HepG2 (cell line): ENCODE results near the gene NT5C3B. TPM values are rescaled to one million over a fixed set of nuclear protein-coding genes. Genes with fewer than 3 reads are reported as not detected.
A peak's percentile ranks its signal among the peaks of the same experiment; 100 is the strongest.

Source experiments
- AKNA ChIP-seq: sonication (generic); formaldehyde crosslinking; IDR thresholded peaks from 2 replicates; pipeline ENCODE4 v1.4.0; 2020; ENCODE audit warnings: missing genetic modification reagents, borderline replicate concordance
- ATF4 ChIP-seq, 2 experiments: fragments of 450-650 bp in 1 of 2; sonication (generic) in 1 of 2; formaldehyde crosslinking; IDR thresholded peaks; 2 replicates each; pipeline versions ENCODE4 v1.5.0 to v1.8.0; 2020 to 2022; ENCODE audit warnings: mild to moderate bottlenecking in 1 of 2, missing genetic modification reagents in 1 of 2
- BORCS8-MEF2B ChIP-seq: sonication (generic); formaldehyde crosslinking; IDR thresholded peaks from 2 replicates; pipeline ENCODE4 v1.8.0; 2022; ENCODE audit warnings: mild to moderate bottlenecking, missing genetic modification reagents
- FOSL2 ChIP-seq: sonication (generic); formaldehyde crosslinking; IDR thresholded peaks from 2 replicates; pipeline ENCODE4 v1.4.0; 2020; ENCODE audit warnings: missing genetic modification reagents
- HMG20A ChIP-seq: IDR thresholded peaks from 2 replicates; pipeline ENCODE4 v1.6.1; 2016; ENCODE audit warnings: borderline replicate concordance
- ISL2 ChIP-seq: sonication (generic); formaldehyde crosslinking; IDR thresholded peaks from 2 replicates; pipeline ENCODE4 v1.5.0; 2020; ENCODE audit warnings: missing genetic modification reagents
- KDM1A ChIP-seq: IDR thresholded peaks from 2 replicates; pipeline ENCODE4 v1.6.1; 2016; ENCODE audit warnings: missing compliant biosample characterization
- MBD4 ChIP-seq: IDR thresholded peaks from 2 replicates; pipeline ENCODE4 v1.6.1; 2012; ENCODE audit warnings: low read length, inconsistent platforms, borderline replicate concordance
- NR3C1 ChIP-seq: sonication (generic); formaldehyde crosslinking; IDR thresholded peaks from 2 replicates; pipeline ENCODE4 v1.4.0; 2020; ENCODE audit warnings: missing genetic modification reagents
- SATB2 ChIP-seq: sonication (generic); formaldehyde crosslinking; IDR thresholded peaks from 2 replicates; pipeline ENCODE4 v1.5.0; 2020; ENCODE audit warnings: missing genetic modification reagents
- SMAD3 ChIP-seq: sonication (generic); formaldehyde crosslinking; IDR thresholded peaks from 2 replicates; pipeline ENCODE4 v1.4.0; 2020; ENCODE audit warnings: missing genetic modification reagents
- SOX5 ChIP-seq: IDR thresholded peaks from 2 replicates; pipeline ENCODE4 v1.6.1; 2016; ENCODE audit warnings: borderline replicate concordance
- STAT5B ChIP-seq: sonication (generic); formaldehyde crosslinking; IDR thresholded peaks from 2 replicates; pipeline ENCODE4 v1.4.0; 2020; ENCODE audit warnings: missing genetic modification reagents
- SUZ12 ChIP-seq: fragments of 150-350 bp; IDR thresholded peaks from 2 replicates; pipeline ENCODE4 v1.6.1; 2014; ENCODE audit warnings: low read depth, low read length
- TAF1 ChIP-seq: sonication (generic); formaldehyde crosslinking; IDR thresholded peaks from 2 replicates; pipeline ENCODE4 v1.4.0; 2020; ENCODE audit warnings: missing genetic modification reagents
- U2AF1 ChIP-seq: fragments of 200-400 bp; formaldehyde crosslinking; optimal IDR thresholded peaks from 2 replicates; pipeline ENCODE3; 2017; ENCODE audit warnings: mild to moderate bottlenecking, low read depth, low read length
- ZBTB7B ChIP-seq: sonication (generic); formaldehyde crosslinking; IDR thresholded peaks from 2 replicates; pipeline ENCODE4 v1.4.0; 2020; ENCODE audit warnings: missing genetic modification reagents
- ZBTB8A ChIP-seq: sonication (generic); formaldehyde crosslinking; IDR thresholded peaks from 2 replicates; pipeline ENCODE4 v1.4.0; 2020; ENCODE audit warnings: mild to moderate bottlenecking, low read depth, missing genetic modification reagents, borderline replicate concordance
- ZFX ChIP-seq: sonication (generic); formaldehyde crosslinking; IDR thresholded peaks from 2 replicates; pipeline ENCODE4 v1.4.0; 2020; ENCODE audit warnings: mild to moderate bottlenecking, low read depth, missing genetic modification reagents, moderate library complexity
- ZKSCAN1 ChIP-seq: fragments of 150-350 bp; IDR thresholded peaks from 2 replicates; pipeline ENCODE4 v1.6.1; 2014; ENCODE audit warnings: low read length
- ZMAT5 ChIP-seq: sonication (generic); formaldehyde crosslinking; IDR thresholded peaks from 2 replicates; pipeline ENCODE4 v1.5.0; 2020; ENCODE audit warnings: mild to moderate bottlenecking, low read depth, missing genetic modification reagents, borderline replicate concordance
- ZNF282 ChIP-seq: fragments of 450-650 bp; IDR thresholded peaks from 2 replicates; pipeline ENCODE4 v1.6.1; 2018; ENCODE audit not compliant: partially characterized antibody
- ZNF30 ChIP-seq: sonication (generic); formaldehyde crosslinking; IDR thresholded peaks from 2 replicates; pipeline ENCODE4 v1.5.0; 2020; ENCODE audit warnings: mild to moderate bottlenecking, missing genetic modification reagents
- ZNF543 ChIP-seq: sonication (generic); formaldehyde crosslinking; IDR thresholded peaks from 2 replicates; pipeline ENCODE4 v1.4.0; 2020; ENCODE audit warnings: mild to moderate bottlenecking, missing genetic modification reagents
- ZNF792 ChIP-seq: IDR thresholded peaks from 2 replicates; pipeline ENCODE4 v1.6.1; 2016
- ZSCAN29 ChIP-seq: sonication (generic); formaldehyde crosslinking; conservative IDR thresholded peaks from 2 replicates; pipeline ENCODE4 v1.4.0; 2020; ENCODE audit warnings: mild to moderate bottlenecking, missing genetic modification reagents
- polyA plus RNA-seq, 8 experiments: library from polyadenylated mRNA; depleted of rRNA in 3 of 8; stranded (reverse) in 7 of 8; unstranded in 1 of 8; fragments of >200 nt; fragmentation: Illumina TruSeq in 4 of 8; extraction: Trizol in 4 of 8; gene quantifications; 2 replicates each; pipeline versions ENCODE4 v1.2.1 to v1.2.3, GENCODE V29; 2011 to 2016; ENCODE audit warnings: low read depth in 4 of 8, missing spikeins in 1 of 8, mixed read lengths in 1 of 8; ENCODE audit not compliant: insufficient read depth in 1 of 8
- total RNA-seq, 5 experiments: library from RNA; depleted of rRNA; stranded (reverse); fragments of >200 nt; fragmentation: Illumina TruSeq; extraction: Trizol; gene quantifications; 2 replicates each; pipeline ENCODE4 v1.2.3, GENCODE V29; 2016; ENCODE audit warnings: low read depth in 1 of 5

Gene NT5C3B
- total and polyA plus RNA-seq, 2 of the 13 experiments (the other 11 are each of a cell fraction or from before 2014, with no cell fraction given): 104 to 126 TPM

DNA sequence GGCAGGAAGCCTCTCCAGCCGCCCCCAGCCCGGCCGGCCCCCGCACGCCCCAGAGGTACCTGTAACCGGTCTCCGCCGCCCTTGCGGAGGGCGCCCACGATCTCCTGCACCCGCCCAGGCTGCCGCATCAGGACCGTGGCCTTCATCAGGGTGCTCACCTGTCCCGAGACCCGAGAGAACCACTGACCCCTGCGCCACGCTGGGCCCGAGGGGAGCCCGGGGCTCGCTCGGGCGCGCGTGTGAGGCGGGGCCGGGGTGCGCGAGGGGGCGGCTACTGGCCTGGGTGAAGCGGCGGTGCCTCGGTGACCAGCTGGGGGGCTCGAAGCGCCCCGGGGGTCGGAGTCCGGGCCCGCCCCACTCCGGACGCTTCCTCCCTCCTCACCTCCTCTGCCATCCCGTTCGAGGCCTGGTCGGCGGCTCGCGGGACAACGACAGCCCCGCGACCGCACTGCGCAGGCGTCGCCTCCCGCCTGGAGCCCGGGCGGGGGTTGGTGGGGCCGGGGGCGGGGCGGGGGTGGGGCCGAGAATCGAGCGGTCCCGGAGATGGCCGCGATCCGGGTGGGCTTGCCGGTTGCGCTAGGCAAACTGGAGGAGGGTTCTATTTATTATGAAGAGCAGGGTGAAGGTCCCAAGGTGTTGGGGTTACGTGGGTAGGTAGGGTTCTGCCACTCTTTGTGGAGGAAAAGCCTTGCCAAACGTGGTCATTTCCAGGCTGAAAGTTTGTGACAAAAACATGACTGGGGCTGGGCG is at the start of gene NT5C3B (continued):
- TF ChIP-seq ATF4 (CRISPR knock-in tag; IDR thresholded peaks at IDR 0.05): no peak
- no peak for TF ChIP-seq U2AF1
- TF ChIP-seq SATB2 (CRISPR knock-in tag): no peak
- TF ChIP-seq SOX5 (CRISPR knock-in tag): no peak; the same call in 1 of the 2 replicates
- TF ChIP-seq ZNF543: peak; percentile 30; the same call in 1 of the 2 replicates
- TF ChIP-seq AKNA (CRISPR knock-in tag): no peak
- TF ChIP-seq FOSL2 (CRISPR knock-in tag): no peak
- TF ChIP-seq STAT5B: no peak
- no peak for TF ChIP-seq ZKSCAN1
- no peak for TF ChIP-seq ISL2 (CRISPR knock-in tag)
- peak; percentile 77; the same call in 1 of the 2 replicates for TF ChIP-seq TAF1 (CRISPR knock-in tag)
- TF ChIP-seq HMG20A: no peak
- no peak for TF ChIP-seq ZNF30 (CRISPR knock-in tag)
- TF ChIP-seq ZNF282: no peak
- TF ChIP-seq MBD4: no peak
- no peak; the same call in 1 of the 2 replicates for TF ChIP-seq ZNF792 (CRISPR knock-in tag)
- TF ChIP-seq KDM1A (CRISPR knock-in tag): no peak
- no peak for TF ChIP-seq ZMAT5 (CRISPR knock-in tag)
- TF ChIP-seq NR3C1 (CRISPR knock-in tag): no peak
- TF ChIP-seq ZBTB7B (CRISPR knock-in tag): peak; percentile 72
- no peak for TF ChIP-seq ZSCAN29 (CRISPR knock-in tag)
- no peak for TF ChIP-seq ZBTB8A (CRISPR knock-in tag)
- TF ChIP-seq ZFX: peak; percentile 94
- no peak for TF ChIP-seq SUZ12
- TF ChIP-seq BORCS8-MEF2B (CRISPR knock-in tag): peak; percentile 85
- no peak for TF ChIP-seq SMAD3
